IMR-90 (cell line): Measurements from ENCODE around the gene LCTL. TPM values are rescaled to one million over a fixed set of nuclear protein-coding genes. Genes with fewer than 3 reads are reported as not detected.
A peak's percentile ranks its signal among the peaks of the same experiment; 100 is the strongest.

Experiments
- ATAC-seq: fragments of 200-7000 bp; cut with Tn5 transposase; 2 replicates; pipeline ENCODE4 v1.9.1; 2020; ENCODE audit warnings: low read depth, mild to moderate bottlenecking, moderate library complexity
- BruUV-seq: library from RNA; stranded (reverse); fragments of 400-500 nt; replicated peaks from 2 replicates; lab custom pipeline; 2021; lab: Mats Ljungman, UMichigan
- CTCF ChIA-PET: fragments of 300-600 bp; formaldehyde crosslinking; extraction: SDS; loops from one replicate; lab custom pipeline; 2021; ENCODE audit warnings: antibody characterized with exemption; lab: Yijun Ruan, JAX
- POLR2A ChIA-PET: fragments of 300-600 bp; sonication (Branson Sonifier 250); formaldehyde crosslinking; loops from one replicate; lab custom pipeline; 2022; ENCODE audit warnings: antibody characterized with exemption; ENCODE audit not compliant: unreplicated experiment; lab: Charles Lee
- DNase-seq: peaks from one replicate; pipeline ENCODE4 v3.0.0; 2013
- H2AFZ ChIP-seq: replicated peaks from 2 replicates; pipeline ENCODE3; 2013; ENCODE audit warnings: low read length, mild to moderate bottlenecking; ENCODE audit not compliant: poor library complexity
- H2AK5ac ChIP-seq: 2 replicates; pipeline ENCODE4 v1.6.1; 2013; ENCODE audit warnings: low read depth, low read length, inconsistent platforms
- H2AK9ac ChIP-seq: replicated peaks from 2 replicates; pipeline ENCODE3; 2013; ENCODE audit warnings: mild to moderate bottlenecking, low read depth, low read length, moderate library complexity; ENCODE audit not compliant: poor library complexity
- H2BK120ac ChIP-seq: 2 replicates; pipeline ENCODE4 v1.6.1; 2013; ENCODE audit warnings: low read depth, low read length, inconsistent platforms
- H2BK15ac ChIP-seq: 3 replicates; pipeline ENCODE4 v1.6.1; 2013; ENCODE audit warnings: low read depth, low read length, inconsistent platforms
- H2BK20ac ChIP-seq: 2 replicates; pipeline ENCODE4 v1.6.1; 2013; ENCODE audit warnings: low read depth, mild to moderate bottlenecking, inconsistent platforms, low read length, moderate library complexity
- H2BK5ac ChIP-seq: 2 replicates; pipeline ENCODE4 v1.6.1; 2013; ENCODE audit warnings: mild to moderate bottlenecking, low read depth, low read length, inconsistent platforms; ENCODE audit not compliant: poor library complexity, severe bottlenecking
- H3K14ac ChIP-seq: replicated peaks from 2 replicates; pipeline ENCODE4 v1.6.1; 2013; ENCODE audit warnings: low read depth, low read length, inconsistent platforms
- H3K18ac ChIP-seq: 2 replicates; pipeline ENCODE4 v1.6.1; 2013; ENCODE audit warnings: low read depth, low read length, control low read depth
- H3K23ac ChIP-seq: 2 replicates; pipeline ENCODE4 v1.6.1; 2013; ENCODE audit warnings: low read depth, low read length, inconsistent platforms
- H3K27ac ChIP-seq: 2 replicates; pipeline ENCODE4 v1.5.1; 2013; ENCODE audit warnings: mild to moderate bottlenecking, control low read depth, low read length; ENCODE audit not compliant: insufficient read depth
- H3K27me3 ChIP-seq: 2 replicates; pipeline ENCODE4 v1.6.1; 2013; ENCODE audit warnings: low read length; ENCODE audit not compliant: control insufficient read depth, insufficient read depth
- H3K36me3 ChIP-seq: 2 replicates; pipeline ENCODE4 v1.6.1; 2013; ENCODE audit warnings: low read length, mixed read lengths; ENCODE audit not compliant: control insufficient read depth, insufficient read depth
- H3K4ac ChIP-seq: 2 replicates; pipeline ENCODE4 v1.6.1; 2013; ENCODE audit warnings: low read depth, low read length, inconsistent platforms
- H3K4me1 ChIP-seq: 2 replicates; pipeline ENCODE4 v1.6.1; 2013; ENCODE audit warnings: low read length, mixed read lengths; ENCODE audit not compliant: control insufficient read depth, insufficient read depth
- H3K4me2 ChIP-seq: 2 replicates; pipeline ENCODE4 v1.6.1; 2013; ENCODE audit warnings: low read depth, mild to moderate bottlenecking, control low read depth, low read length, moderate library complexity
- H3K4me3 ChIP-seq: 2 replicates; pipeline ENCODE4 v1.5.1; 2013; ENCODE audit warnings: low read depth, mild to moderate bottlenecking, control low read depth, low read length, moderate library complexity; ENCODE audit not compliant: insufficient read depth
- H3K56ac ChIP-seq: 2 replicates; pipeline ENCODE4 v1.6.1; 2013; ENCODE audit warnings: low read length, inconsistent platforms; ENCODE audit not compliant: insufficient read depth; ENCODE audit errors: extremely low read depth
- H3K79me1 ChIP-seq, 2 experiments: 2 replicates each; pipeline ENCODE4 v1.6.1; 2013; ENCODE audit warnings: low read length in 2 of 2, inconsistent platforms in 1 of 2, low read depth in 1 of 2
- H3K9ac ChIP-seq: 2 replicates; pipeline ENCODE4 v1.6.1; 2013; ENCODE audit warnings: low read depth, low read length, control low read depth
- H3K9me1 ChIP-seq: 2 replicates; pipeline ENCODE4 v1.6.1; 2013; ENCODE audit warnings: low read length, inconsistent platforms; ENCODE audit not compliant: insufficient read depth
- H3K9me3 ChIP-seq: 2 replicates; pipeline ENCODE4 v1.6.1; 2013; ENCODE audit warnings: low read length; ENCODE audit not compliant: control insufficient read depth, insufficient read depth
- H4K20me1 ChIP-seq: 2 replicates; pipeline ENCODE4 v1.6.1; 2013; ENCODE audit warnings: low read length, inconsistent platforms; ENCODE audit not compliant: insufficient read depth
- H4K5ac ChIP-seq: 2 replicates; pipeline ENCODE4 v1.6.1; 2013; ENCODE audit warnings: mild to moderate bottlenecking, low read depth, low read length, control low read depth
- H4K8ac ChIP-seq, 2 experiments: 2 replicates each; pipeline ENCODE4 v1.6.1; 2013; ENCODE audit warnings: low read depth in 2 of 2, low read length in 2 of 2, control low read depth in 1 of 2, inconsistent platforms in 1 of 2
- H4K91ac ChIP-seq: 2 replicates; pipeline ENCODE4 v1.6.1; 2013; ENCODE audit warnings: low read depth, low read length, inconsistent platforms; ENCODE audit not compliant: insufficient read depth
- BHLHE40 ChIP-seq: fragments of 150-350 bp; IDR thresholded peaks from 2 replicates; pipeline ENCODE4 v1.6.1; 2016; ENCODE audit warnings: mild to moderate bottlenecking, low read depth, low read length
- CEBPB ChIP-seq: IDR thresholded peaks from 2 replicates; pipeline ENCODE4 v1.6.1; 2012; ENCODE audit warnings: low read depth, low read length, improper control_type of control experiment
- CHD1 ChIP-seq: IDR thresholded peaks from 2 replicates; pipeline ENCODE4 v1.6.1; 2012; ENCODE audit warnings: low read depth, low read length, improper control_type of control experiment
- FOS ChIP-seq: fragments of 150-350 bp; IDR thresholded peaks from 2 replicates; pipeline ENCODE4 v1.6.1; 2016; ENCODE audit warnings: low read depth, low read length
- MAFK ChIP-seq: IDR thresholded peaks from 2 replicates; pipeline ENCODE4 v1.6.1; 2012; ENCODE audit warnings: low read depth, low read length, improper control_type of control experiment
- MAZ ChIP-seq: IDR thresholded peaks from 2 replicates; pipeline ENCODE4 v1.6.1; 2012; ENCODE audit warnings: low read depth, mild to moderate bottlenecking, low read length, improper control_type of control experiment, moderate library complexity, borderline replicate concordance
- MXI1 ChIP-seq: IDR thresholded peaks from 2 replicates; pipeline ENCODE4 v1.6.1; 2012; ENCODE audit warnings: low read depth, mild to moderate bottlenecking, low read length, moderate library complexity, borderline replicate concordance
- NFE2L2 ChIP-seq: fragments of 150-350 bp; IDR thresholded peaks from 2 replicates; pipeline ENCODE4 v1.6.1; 2016; ENCODE audit warnings: low read depth, mild to moderate bottlenecking, low read length
- POLR2A ChIP-seq: IDR thresholded peaks from 2 replicates; pipeline ENCODE4 v1.6.1; 2012; ENCODE audit warnings: mild to moderate bottlenecking, low read depth, low read length
- RAD21 ChIP-seq: IDR thresholded peaks from 2 replicates; pipeline ENCODE4 v1.6.1; 2012; ENCODE audit warnings: low read length, improper control_type of control experiment
- RCOR1 ChIP-seq: IDR thresholded peaks from 2 replicates; pipeline ENCODE4 v1.6.1; 2012; ENCODE audit warnings: mild to moderate bottlenecking, low read length, improper control_type of control experiment; ENCODE audit not compliant: insufficient replicate concordance
- RFX5 ChIP-seq: IDR thresholded peaks from 2 replicates; pipeline ENCODE4 v1.8.0; 2012; ENCODE audit warnings: low read depth, mild to moderate bottlenecking, low read length, moderate library complexity
- SMC3 ChIP-seq: fragments of 150-350 bp; IDR thresholded peaks from 2 replicates; pipeline ENCODE4 v1.6.1; 2016; ENCODE audit warnings: low read depth, mild to moderate bottlenecking, antibody characterized with exemption, low read length, moderate library complexity
- whole genome bisulfite sequencing, 2 experiments: methylation state at CpG; one replicate each; pipeline versions ENCODE4 v1.1.5 to v1.1.7; 2013; ENCODE audit warnings: missing lambda C conversion rate in 2 of 2; ENCODE audit not compliant: insufficient read length in 1 of 2; ENCODE audit errors: extremely low coverage in 2 of 2; 5-methylcytosine and 5-hydroxymethylcytosine counted together
- dilution Hi-C: fragments of 300-500 bp; cut with HindIII; formaldehyde crosslinking; loops from one replicate; pipeline ENCODE4 v1.14.3; 2018; ENCODE audit warnings: low sequenced_read_pairs; ENCODE audit not compliant: unreplicated experiment
- in situ Hi-C: fragments of 300-500 bp; cut with MboI; formaldehyde crosslinking; loops from 3 replicates; pipeline ENCODE4 v1.14.3; 2019; ENCODE audit warnings: low sequenced_read_pairs, inconsistent platforms, mixed read lengths
- intact Hi-C: fragments of 100-400 bp; cut with micrococcal nuclease; formaldehyde crosslinking; loops from 2 replicates; pipeline ENCODE4 v1.10.0; 2022
- polyA plus RNA-seq, 3 experiments: library from polyadenylated mRNA; depleted of rRNA; stranded (reverse); fragments of >200 nt; gene quantifications; 2 replicates each; pipeline ENCODE4 v1.2.3, GENCODE V29; 2012; ENCODE audit warnings: low replicate concordance in 1 of 3
- total RNA-seq: library from RNA; depleted of rRNA; stranded (reverse); fragments of >200 nt; gene quantifications from 2 replicates; pipeline ENCODE4 v1.2.3, GENCODE V29; 2012
- TF ChIP-seq, protein P1 (sequence below): fragments of 150-350 bp; IDR thresholded peaks from 2 replicates; pipeline ENCODE4 v1.6.1; 2017; ENCODE audit warnings: mild to moderate bottlenecking, antibody characterized with exemption, low read length, low read depth
- TF ChIP-seq, protein P2 (sequence below): fragments of 150-350 bp; IDR thresholded peaks from 2 replicates; pipeline ENCODE4 v1.6.1; 2016; ENCODE audit warnings: low read depth, mild to moderate bottlenecking, low read length, moderate library complexity, borderline replicate concordance
- TF ChIP-seq, protein P3 (sequence below): conservative IDR thresholded peaks from 2 replicates; pipeline ENCODE4 v1.5.1; 2012; ENCODE audit warnings: mild to moderate bottlenecking, low read depth, low read length, improper control_type of control experiment

Gene LCTL
- total and polyA plus RNA-seq, 2 of the 4 experiments (the other 2 are of a cell fraction): 10.3 to 10.4 TPM

DNA sequence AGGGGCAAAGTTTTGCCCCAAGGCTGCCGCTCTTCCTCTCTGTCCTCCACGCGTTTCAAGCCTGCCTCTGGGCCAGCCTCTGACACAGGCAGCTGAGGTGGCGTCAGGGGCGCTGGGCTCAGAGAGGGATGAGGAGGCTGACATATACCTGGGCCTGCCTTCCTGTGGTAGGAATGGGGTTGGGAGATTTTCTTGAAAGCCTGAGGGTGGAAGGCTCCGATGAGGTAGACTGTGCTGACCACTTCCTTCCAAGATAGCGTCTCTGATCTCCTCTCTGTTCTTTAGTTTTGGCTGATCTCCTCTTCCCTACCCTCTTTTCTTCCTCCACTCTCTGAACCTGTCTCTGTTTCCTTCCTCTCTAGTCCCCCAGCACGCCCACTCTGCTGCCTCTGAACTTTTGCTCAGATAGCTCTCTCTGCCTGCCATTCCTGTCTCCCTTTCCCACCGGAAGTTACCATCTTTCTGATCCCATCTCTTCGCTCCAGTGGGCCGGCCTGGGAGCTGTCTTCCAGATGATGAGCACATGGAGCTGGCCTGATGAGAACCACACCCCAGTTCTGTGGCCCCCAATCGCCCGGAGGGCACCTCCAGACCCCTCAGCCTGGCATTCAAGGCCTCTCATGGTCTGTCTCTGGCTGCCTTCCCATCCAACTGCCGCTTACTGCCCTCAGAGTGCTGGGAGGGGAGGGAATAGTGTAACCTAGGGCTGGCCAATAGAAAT is 32.5 kb upstream of the LCTL start:
- Histone ChIP-seq H3K4ac (no peak overlapping the region), H2BK5ac (no peak overlapping the region), H3K27ac (no peak overlapping the region), H4K20me1 (no peaks in the 10 kb centered on the region), H3K4me2 (no peak overlapping the region), H3K27me3 (peaks cover 24% of the 10 kb centered on the region), H4K91ac (no peak overlapping the region), H2AK9ac (no peak overlapping the region), H2BK15ac (no peak overlapping the region), H2AFZ (peak overlapping the region; percentile 4), H3K4me3 (no peak overlapping the region), H2AK5ac (no peak overlapping the region), H3K9me3 (no peaks in the 10 kb centered on the region), H3K4me1 (no peaks in the 10 kb centered on the region), H3K14ac (no peak overlapping the region), H3K23ac (no peak overlapping the region), H3K18ac (no peak overlapping the region), H4K8ac (no peak overlapping the region), H2BK20ac (no peak overlapping the region), H2BK120ac (no peak overlapping the region), H4K5ac (no peak overlapping the region), H3K56ac (no peak overlapping the region), H3K9me1 (0 out of 2 replicates have a peak, but pooled peaks cover 3% of the 10 kb centered on the region), H3K79me1 (no peaks in the 10 kb centered on the region), H3K9ac (no peak overlapping the region), H3K36me3 (no peaks in the 10 kb centered on the region)
- ATAC-seq: no peak
- ChIA-PET CTCF (no interaction called here), POLR2A (no interaction called here)
- TF ChIP-seq NFE2L2 (no peak), MAZ (no peak), SMC3 (no peak), BHLHE40 (no peak), POLR2A (no peak), MXI1 (no peak), RCOR1 (no peak), RAD21 (no peak), FOS (no peak), CHD1 (no peak), RFX5 (no peak), MAFK (no peak), CEBPB (no peak)
- TF ChIP-seq, protein P1, sequence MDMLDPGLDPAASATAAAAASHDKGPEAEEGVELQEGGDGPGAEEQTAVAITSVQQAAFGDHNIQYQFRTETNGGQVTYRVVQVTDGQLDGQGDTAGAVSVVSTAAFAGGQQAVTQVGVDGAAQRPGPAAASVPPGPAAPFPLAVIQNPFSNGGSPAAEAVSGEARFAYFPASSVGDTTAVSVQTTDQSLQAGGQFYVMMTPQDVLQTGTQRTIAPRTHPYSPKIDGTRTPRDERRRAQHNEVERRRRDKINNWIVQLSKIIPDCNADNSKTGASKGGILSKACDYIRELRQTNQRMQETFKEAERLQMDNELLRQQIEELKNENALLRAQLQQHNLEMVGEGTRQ: no peak
- TF ChIP-seq, protein P2, sequence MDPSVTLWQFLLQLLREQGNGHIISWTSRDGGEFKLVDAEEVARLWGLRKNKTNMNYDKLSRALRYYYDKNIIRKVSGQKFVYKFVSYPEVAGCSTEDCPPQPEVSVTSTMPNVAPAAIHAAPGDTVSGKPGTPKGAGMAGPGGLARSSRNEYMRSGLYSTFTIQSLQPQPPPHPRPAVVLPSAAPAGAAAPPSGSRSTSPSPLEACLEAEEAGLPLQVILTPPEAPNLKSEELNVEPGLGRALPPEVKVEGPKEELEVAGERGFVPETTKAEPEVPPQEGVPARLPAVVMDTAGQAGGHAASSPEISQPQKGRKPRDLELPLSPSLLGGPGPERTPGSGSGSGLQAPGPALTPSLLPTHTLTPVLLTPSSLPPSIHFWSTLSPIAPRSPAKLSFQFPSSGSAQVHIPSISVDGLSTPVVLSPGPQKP: no peak
- TF ChIP-seq, protein P3, sequence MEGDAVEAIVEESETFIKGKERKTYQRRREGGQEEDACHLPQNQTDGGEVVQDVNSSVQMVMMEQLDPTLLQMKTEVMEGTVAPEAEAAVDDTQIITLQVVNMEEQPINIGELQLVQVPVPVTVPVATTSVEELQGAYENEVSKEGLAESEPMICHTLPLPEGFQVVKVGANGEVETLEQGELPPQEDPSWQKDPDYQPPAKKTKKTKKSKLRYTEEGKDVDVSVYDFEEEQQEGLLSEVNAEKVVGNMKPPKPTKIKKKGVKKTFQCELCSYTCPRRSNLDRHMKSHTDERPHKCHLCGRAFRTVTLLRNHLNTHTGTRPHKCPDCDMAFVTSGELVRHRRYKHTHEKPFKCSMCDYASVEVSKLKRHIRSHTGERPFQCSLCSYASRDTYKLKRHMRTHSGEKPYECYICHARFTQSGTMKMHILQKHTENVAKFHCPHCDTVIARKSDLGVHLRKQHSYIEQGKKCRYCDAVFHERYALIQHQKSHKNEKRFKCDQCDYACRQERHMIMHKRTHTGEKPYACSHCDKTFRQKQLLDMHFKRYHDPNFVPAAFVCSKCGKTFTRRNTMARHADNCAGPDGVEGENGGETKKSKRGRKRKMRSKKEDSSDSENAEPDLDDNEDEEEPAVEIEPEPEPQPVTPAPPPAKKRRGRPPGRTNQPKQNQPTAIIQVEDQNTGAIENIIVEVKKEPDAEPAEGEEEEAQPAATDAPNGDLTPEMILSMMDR: no peak
- in situ Hi-C loops (no loop called here), dilution Hi-C loops (no loop called here), intact Hi-C loops (no loop called here)
- no TSS peak for BruUV-seq
- 87% methylated on average over 7 of the region's 14 CpGs; no CpG with 5 or more reads in 1 of the 2 experiments for WGBS, 2 experiments
- DNase-seq: no peak
